Bone marrow (tissue), 2 donors: ENCODE measurements around the gene SUGP2.

Experiments
- DNase-seq, 2 donors: peaks; one replicate each; lab custom pipeline; 2025; lab: John Stamatoyannopoulos, UW

The SUGP2 gene

DNA sequence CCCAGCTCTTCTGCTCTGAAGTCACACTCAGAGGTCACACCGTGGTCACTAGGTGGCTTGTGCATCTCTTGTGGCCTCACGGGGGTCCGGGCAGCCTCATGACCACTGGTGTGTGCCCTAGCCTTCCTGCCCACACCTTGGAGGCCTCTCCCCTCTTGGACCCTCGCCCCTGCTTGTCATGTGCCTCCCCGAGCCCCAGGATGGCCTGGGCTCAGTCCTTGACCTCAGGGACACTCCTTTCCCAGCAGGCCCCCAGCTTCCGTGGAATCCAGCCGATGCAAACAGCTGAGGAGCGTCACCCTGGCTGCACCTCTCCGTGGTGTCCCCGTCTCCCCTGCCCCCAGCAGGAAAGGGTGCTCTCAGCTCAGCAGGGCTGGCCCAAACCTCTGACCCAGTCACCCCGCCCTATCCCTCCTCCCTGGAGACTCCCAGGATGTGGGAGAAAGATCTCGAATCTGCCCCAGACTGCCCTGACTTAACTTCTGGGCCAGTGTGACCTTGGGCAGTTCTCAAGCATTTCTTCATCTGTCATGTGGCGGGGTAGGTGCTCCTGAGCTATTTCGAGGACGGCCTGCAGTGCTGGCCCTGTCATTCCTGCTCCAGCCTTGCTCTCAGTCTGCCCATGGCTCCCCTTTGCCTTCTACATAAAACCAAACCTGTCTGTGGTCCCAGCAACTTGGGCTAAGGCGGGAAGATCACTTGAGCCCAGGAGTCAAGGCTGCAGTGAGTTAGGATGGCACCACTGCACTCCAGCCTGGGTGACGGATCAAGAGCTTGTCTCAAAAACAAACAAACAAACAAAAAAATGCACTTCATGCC, 25.9 kb upstream of the SUGP2 start:
- no peak for DNase-seq

DNA sequence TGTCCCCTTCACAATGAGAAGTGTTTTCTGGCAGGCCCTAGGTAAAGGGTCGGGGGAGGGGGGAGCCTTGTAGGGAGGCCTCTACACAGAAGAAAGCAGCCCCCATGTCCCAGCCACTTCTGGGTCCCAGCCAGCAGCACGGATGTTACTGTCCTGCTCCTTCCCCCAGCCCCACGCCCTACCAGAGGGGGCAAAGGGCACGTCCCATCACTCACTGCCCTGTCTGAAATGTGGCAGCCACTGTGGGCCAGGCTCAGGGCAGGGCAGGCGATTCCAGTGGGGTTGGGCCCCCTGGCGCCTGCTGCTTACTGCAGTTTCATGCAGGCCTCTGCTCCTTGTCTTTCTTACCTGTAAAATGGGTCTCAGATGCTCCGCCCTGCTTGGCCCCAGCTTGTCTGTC, 24.4 kb upstream of the SUGP2 start:
- DNase-seq: no peak

GRCh38 chr19:19057317-19057716, 24.0 kb upstream of the SUGP2 start:
- DNase-seq: no peak

DNA sequence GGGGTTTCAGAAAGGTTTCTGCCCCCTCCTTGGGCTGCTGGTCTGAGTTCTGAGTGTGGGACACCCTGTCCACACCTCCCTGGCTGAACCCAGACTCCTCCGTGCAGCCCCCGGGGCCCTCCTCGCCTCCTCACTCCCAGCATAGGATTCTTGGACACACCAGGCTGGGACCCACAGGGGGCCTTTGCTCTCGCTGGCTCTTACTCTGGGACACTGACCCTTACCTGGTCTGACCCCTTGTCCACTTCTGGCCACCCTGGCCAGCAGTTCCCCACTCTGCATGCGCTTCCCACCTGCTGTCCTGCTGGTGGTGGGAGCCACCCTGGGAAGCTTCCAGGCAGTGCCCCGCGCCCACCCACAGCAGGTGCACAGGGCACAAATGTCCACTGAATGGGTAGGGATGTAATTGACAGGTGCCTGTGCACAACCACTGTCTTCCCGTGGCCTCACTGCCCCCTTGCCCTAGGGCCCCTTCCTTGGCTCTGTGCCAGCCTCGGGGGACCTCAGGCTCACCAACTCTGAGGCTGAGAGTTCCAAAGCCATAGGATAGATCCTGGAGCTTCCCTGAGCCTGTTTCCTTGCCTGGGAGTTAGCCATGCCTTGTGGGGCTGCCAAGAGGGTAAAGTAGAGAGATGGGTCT, 23.4 kb upstream of the SUGP2 start:
- no peak for DNase-seq

- DNase-seq: no peak
These were observed 22.4 kb upstream of the SUGP2 start for GRCh38 chr19:19055701-19056100.

DNA sequence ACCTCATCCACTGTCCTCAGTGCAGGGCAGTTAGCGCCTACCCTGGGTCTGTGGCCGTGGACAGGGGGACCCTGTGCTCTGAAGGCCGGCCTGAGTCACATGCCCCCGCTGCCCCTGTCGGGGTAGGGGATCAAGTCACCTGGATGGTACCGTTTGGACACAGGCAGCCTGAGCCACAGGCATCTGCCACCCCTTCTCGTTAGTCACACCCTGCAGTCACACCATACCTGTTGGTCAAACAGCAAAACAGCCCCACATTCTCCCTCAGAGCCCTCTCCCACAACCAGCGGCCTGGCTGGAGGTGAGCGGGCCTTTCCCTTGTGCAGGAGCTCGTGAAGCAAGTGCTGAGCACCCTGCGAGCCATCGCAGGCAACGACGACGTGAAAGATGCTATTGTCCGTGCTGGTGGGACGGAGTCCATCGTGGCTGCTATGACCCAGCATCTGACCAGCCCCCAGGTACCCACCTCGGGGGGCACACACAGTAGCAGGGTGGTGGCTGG, 21.7 kb upstream of the SUGP2 start:
- DNase-seq: no peak

- no peak for DNase-seq
These were observed 21.1 kb upstream of the SUGP2 start for GRCh38 chr19:19054315-19054938.

DNA sequence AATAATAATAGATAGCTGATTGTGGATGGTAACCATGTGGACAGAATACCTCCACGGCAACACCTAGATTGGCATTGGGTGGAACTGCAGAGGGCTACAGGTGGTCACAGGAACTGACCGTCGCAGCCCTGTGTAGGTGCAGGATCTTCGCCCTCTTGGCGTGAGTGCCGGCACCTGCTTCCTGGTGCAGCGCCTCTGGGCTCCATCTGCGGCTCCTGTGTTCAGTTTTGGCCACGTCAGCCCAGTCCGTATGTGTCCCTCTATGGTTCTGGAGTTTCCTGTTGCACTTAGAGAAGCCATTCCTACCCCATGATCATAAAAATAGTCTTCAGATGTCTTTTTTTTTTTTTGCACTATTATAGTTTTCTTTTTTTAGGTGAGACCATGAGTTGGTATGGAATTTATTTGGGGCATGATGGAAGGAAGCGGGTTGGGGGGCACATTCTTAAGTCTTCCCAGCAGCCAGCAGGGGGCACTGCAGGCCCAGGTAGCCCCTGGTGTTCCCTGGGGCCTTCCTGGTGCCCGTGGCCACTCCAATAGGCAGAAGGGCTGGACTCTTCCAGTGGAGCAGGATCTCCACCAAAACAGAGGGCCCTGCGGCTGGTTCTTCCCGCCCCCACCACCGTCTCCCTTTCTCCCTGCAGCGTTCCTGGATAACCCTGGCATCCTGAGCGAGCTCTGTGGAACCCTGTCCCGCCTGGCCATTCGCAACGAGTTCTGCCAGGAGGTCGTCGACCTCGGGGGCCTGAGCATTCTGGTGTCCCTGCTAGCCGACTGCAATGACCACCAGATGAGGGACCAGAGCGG, 20.4 kb upstream of the SUGP2 start:
- peak in 1 of 2 donors; percentile 16 for DNase-seq

GRCh38 chr19:19052921-19053320, 19.6 kb upstream of the SUGP2 start:
- no peak for DNase-seq

DNA sequence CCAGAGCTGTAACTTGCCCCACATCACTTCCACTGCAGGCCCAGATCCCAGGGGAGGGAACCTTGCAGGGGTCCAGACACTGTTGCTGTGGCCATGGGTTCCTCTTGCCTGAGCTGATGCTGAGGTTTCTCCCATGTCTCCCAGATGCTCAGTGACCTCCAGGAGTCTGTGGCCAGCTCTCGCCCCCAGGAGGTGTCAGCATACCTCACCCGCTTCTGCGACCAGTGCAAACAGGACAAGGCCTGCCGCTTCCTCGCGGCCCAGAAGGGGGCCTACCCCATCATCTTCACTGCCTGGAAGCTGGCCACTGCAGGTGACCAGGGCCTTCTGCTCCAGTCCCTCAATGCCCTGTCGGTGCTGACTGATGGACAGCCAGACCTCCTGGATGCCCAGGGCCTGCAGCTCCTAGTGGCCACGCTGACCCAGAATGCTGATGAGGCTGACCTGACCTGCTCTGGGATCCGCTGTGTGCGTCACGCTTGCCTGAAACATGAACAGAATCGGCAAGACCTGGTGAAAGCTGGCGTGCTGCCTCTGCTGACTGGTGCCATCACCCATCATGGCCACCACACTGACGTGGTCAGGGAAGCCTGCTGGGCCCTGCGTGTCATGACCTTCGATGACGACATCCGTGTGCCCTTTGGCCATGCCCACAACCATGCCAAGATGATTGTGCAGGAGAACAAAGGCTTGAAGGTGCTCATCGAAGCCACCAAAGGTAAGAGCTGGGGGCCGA, 18.3 kb upstream of the SUGP2 start:
- no peak for DNase-seq

DNA sequence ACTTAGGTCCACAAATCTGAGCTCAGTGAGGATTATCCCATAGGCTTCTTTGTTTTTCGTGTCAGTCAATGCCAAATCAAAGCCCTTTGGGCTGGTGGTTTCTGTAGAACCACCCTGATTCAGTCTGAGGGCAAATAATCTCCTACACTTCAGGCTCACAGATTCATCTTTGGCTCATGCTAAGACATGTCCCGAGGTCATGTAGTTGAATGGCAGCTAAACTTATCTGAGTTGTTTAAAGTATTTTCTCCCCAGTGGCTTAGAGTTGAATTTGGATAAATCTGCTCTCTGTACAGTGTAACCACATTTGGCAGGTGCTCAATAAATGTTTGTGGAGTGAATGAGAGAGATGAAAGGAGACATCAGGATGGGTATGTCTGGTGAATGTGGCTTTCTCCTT, 17.4 kb upstream of the SUGP2 start:
- no peak for DNase-seq

DNA sequence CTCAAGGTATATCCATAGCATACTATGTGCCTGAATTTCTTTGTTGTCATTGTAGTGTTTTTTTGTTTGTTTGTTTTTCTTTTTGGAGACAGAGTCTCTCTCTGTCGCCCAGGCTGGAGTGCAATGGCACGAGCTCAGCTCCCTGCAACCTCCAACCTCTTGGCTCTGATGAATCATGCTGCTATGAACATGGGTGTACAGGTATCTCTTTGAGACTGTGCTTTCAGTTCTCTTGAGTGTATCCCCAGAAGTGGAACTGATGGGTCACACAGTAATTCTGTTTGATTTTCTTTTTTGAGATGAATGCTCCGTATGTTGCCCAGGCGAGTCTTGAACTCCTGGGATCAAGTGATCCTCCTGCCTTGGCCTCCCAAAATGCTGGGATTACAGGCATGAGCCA, 16.8 kb upstream of the SUGP2 start:
- no peak for DNase-seq

DNA sequence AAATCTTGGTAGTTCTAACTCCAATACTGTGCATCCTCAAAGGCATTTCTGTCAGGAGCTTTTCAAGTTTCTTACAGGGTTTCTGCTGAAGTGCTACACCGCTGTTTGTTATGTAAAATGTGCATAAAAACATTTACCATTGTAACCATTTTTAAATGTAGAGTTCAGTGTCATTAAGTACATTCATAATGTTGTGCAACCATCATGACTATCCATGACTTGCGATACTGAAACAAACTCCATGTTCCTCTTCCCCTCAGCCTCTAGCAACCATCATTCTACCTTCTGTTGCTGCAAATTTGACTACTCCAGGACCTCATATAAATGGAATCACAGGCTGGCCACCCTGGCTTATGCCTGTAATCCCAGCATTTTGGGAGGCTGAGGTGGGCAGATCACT, 16.1 kb upstream of the SUGP2 start:
- DNase-seq: no peak

DNA sequence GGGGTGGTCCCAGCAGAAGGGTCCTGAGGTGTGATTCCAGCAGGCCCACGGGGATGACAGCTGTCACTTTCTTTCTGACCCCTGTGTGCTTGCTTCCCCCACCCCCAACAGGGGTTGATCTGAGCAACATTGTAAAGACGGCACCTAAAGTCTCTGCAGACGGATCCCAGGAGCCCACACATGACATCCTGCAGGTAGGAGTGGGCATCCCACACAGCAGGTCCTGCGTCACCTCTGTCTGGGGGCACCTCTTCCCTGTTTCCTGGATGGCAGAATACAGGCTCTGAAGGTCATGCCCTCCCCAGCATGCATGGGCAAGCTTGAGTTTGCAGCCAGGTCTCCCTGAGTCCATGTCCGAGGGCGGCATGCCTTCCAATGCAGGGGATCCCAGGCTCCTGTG, 10.6 kb upstream of the SUGP2 start:
- no peak for DNase-seq

GRCh38 chr19:19043481-19043880, 10.2 kb upstream of the SUGP2 start:
- DNase-seq: no peak

DNA sequence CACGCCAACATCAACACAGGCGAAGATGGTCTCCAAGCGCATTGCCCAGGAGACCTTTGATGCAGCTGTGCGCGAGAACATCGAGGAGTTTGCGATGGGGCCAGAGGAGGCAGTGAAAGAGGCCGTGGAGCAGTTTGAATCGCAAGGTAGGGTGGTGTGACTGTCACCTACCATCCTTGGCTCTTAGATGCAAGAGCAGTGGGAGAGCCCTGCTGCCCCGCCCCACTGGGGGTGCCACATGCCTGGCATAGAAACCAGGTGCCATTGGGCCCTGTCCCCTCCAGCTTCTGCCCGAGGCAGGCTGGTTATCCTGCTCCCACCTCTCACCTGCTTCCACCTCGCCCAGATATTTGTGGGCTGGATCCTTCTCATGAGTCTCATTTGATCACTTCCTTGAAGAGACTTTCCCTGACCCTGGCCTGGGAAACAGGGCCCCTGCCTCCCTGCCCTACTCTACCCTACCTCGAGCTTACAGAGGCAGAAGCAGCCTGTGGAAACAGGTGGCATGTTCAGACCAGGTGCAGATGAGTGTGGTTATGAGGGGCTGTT, 9.5 kb upstream of the SUGP2 start:
- no peak for DNase-seq

GRCh38 chr19:19040417-19040816, 7.1 kb upstream of the SUGP2 start:
- no peak for DNase-seq

DNA sequence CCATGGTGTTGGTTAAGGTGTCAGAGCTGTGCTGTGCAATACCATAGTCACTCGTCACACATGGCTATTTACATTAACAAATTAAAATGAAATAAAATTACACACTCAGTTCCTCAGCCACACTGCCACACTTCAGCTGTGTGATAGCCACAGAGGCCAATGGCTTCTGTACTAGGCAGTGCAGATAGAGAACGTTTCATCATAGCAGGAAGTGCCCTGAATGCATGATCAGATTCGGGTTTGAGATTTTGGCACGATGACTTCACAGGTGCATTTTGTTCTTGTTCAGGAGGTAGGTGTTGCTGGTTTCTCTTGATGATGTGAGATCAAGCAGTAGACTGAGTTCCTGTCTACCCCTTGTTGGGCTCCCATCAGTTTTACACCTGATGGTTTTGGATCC, 6.6 kb upstream of the SUGP2 start:
- DNase-seq: no peak

DNA sequence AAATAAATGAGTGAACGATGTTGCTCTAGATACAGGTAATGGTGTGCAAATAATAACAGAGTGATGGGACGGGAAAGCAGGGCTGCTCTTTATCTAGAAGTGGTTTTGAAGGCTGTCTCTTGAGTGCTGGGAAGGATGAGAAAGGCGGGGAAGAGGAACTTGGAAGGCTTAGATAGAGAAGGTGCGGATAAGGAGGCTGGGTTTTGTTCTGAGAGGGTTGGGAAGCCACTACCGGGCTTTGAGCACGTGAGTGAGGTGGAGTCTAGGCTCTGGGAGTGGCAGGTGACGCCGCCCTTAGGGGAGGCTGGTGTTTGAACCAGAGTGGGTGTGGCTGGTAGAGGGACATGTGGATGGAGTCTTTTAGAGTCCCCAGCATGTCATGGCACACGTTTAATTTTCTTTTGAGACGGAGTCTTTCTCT, 897 bp upstream of the SUGP2 start:
- peak; percentile 22 to 26 for DNase-seq

GRCh38 chr19:19033176-19033425, 216 bp downstream of the SUGP2 start:
- DNase-seq: no peak

- DNase-seq: peak; percentile 39 to 85
These were observed 719 bp downstream of the SUGP2 start for GRCh38 chr19:19032420-19033175.
